Esophagus muscularis mucosa (tissue), 4 donors: ENCODE results near the gene COL26A1.

Source experiments
- EP300 ChIP-seq: sonication (generic); formaldehyde crosslinking; IDR thresholded peaks from one replicate; pipeline ENCODE4 v1.6.1; 2017; ENCODE audit warnings: antibody characterized with exemption
- POLR2A ChIP-seq: fragments of 450-650 bp; IDR thresholded peaks from one replicate; pipeline ENCODE4 v1.6.1; 2017; ENCODE audit warnings: antibody characterized with exemption, moderate library complexity, mild to moderate bottlenecking, low read depth
- TF ChIP-seq, protein P1 (sequence below), 3 experiments: fragments of 200-600 bp in 2 of 3; fragments of 450-650 bp in 1 of 3; sonication (generic) in 2 of 3; IDR thresholded peaks; one replicate each; pipeline ENCODE4 v1.5.1; 2017 to 2019; ENCODE audit warnings: antibody characterized with exemption in 3 of 3, mild to moderate bottlenecking in 2 of 3, moderate library complexity in 1 of 3

DNA sequence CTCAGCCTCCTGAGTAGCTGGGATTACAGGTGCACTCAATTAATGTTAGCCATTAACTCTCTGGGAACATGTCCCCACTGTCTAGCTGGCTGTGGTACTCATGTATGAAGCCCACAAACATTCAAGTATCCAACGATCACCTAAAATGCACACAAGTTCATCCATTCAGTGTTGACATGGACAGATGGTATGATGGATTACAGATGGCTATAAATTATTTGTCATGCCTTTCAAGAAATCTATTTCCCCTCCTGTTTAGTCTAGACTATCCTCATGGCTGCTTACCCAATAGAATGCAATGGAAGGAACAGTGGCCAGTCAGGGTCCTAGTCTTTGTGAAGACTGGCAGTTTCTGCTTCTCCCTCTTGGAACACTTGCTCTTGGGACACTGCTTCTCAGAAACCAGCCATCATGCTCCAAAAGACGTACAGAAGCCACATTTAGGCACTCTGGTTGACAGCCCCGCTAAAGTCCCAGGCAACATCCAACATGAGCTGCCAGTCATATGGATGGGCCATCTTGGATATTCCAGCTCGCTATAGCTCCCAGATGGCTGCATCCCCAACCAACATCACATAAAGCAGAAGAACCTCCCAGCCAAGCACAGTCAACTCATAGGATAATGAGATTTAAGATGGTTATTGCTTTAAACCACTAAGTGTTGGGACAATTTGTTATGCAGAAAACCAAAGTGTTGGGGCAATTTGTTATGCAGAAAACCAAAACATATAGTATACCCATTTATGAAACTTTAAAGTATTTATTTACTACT lies 233.3 kb downstream of the COL26A1 start:
- TF ChIP-seq POLR2A (no peak), EP300 (no peak)
- TF ChIP-seq, protein P1, sequence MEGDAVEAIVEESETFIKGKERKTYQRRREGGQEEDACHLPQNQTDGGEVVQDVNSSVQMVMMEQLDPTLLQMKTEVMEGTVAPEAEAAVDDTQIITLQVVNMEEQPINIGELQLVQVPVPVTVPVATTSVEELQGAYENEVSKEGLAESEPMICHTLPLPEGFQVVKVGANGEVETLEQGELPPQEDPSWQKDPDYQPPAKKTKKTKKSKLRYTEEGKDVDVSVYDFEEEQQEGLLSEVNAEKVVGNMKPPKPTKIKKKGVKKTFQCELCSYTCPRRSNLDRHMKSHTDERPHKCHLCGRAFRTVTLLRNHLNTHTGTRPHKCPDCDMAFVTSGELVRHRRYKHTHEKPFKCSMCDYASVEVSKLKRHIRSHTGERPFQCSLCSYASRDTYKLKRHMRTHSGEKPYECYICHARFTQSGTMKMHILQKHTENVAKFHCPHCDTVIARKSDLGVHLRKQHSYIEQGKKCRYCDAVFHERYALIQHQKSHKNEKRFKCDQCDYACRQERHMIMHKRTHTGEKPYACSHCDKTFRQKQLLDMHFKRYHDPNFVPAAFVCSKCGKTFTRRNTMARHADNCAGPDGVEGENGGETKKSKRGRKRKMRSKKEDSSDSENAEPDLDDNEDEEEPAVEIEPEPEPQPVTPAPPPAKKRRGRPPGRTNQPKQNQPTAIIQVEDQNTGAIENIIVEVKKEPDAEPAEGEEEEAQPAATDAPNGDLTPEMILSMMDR (IDR thresholded peaks at IDR 0.05), result no peak
